A549 (cell line): ENCODE data around the gene PDIA3. TPM values are rescaled to one million over a fixed set of nuclear protein-coding genes. Genes with fewer than 3 reads are reported as not detected.

Source experiments
- ATAC-seq, 2 experiments: fragments of 200-7000 bp in 1 of 2; fragments of >200 bp in 1 of 2; cut with Nextera tagmentation in 1 of 2; cut with Tn5 transposase in 1 of 2; 3 replicates each; pipeline versions ENCODE4 v1.8.0 to v1.9.1; 2018 to 2020; ENCODE audit warnings: mild to moderate bottlenecking in 1 of 2, moderate library complexity in 1 of 2
- CTCF ChIA-PET: fragments of 300-600 bp; sonication (Branson Sonifier 250); formaldehyde crosslinking; extraction: SDS; loops from one replicate; lab custom pipeline; 2021; ENCODE audit warnings: antibody characterized with exemption, inconsistent platforms; lab: Yijun Ruan, JAX
- POLR2A ChIA-PET: fragments of 350-600 bp; formaldehyde crosslinking; extraction: SDS; loops from one replicate; lab custom pipeline; 2021; ENCODE audit warnings: antibody characterized with exemption, inconsistent platforms; lab: Yijun Ruan, JAX
- DNase-seq, 2 experiments: peaks; one replicate each; pipeline versions ENCODE4 v3.0.0 to v3.0.0-alpha.2; 2011 to 2016; ENCODE audit warnings: low read depth in 1 of 2, low spot score in 1 of 2
- FAIRE-seq: peaks from 2 replicates; lab custom pipeline; 2011; peaks lifted over from hg19 to GRCh38; lab: Jason Lieb, UNC
- H3K27ac ChIP-seq, 2 experiments: fragments of >200 bp; sonication (Bioruptor Twin); formaldehyde crosslinking; 3 replicates each; pipeline ENCODE4 v1.5.1; 2016 to 2017
- H3K4me1 ChIP-seq: fragments of >200 bp; sonication (Bioruptor Twin); formaldehyde crosslinking; 3 replicates; pipeline ENCODE4 v1.6.1; 2016
- H3K4me2 ChIP-seq: fragments of >200 bp; sonication (Bioruptor Twin); formaldehyde crosslinking; 3 replicates; pipeline ENCODE4 v1.6.1; 2016
- H3K4me3 ChIP-seq: fragments of >200 bp; sonication (Bioruptor Twin); formaldehyde crosslinking; 3 replicates; pipeline ENCODE4 v1.5.1; 2016
- H3K9me3 ChIP-seq: fragments of >200 bp; sonication (Bioruptor Twin); formaldehyde crosslinking; 3 replicates; pipeline ENCODE4 v1.6.1; 2016
- CEBPB ChIP-seq, 2 experiments: fragments of >200 bp in 1 of 2; sonication (Bioruptor Twin) in 1 of 2; formaldehyde crosslinking in 1 of 2; IDR thresholded peaks; 2 replicates each; pipeline ENCODE4 v1.6.1; 2012 to 2016
- CHD4 ChIP-seq: fragments of 200-600 bp; sonication (generic); IDR thresholded peaks from 2 replicates; pipeline ENCODE4 v1.6.1; 2016; ENCODE audit warnings: antibody characterized with exemption, mild to moderate bottlenecking, borderline replicate concordance
- EHF ChIP-seq: fragments of 250-450 bp; sonication (Bioruptor Pico); IDR thresholded peaks from 2 replicates; pipeline ENCODE4 v1.5.0; 2020; ENCODE audit warnings: mild to moderate bottlenecking
- FOXS1 ChIP-seq: fragments of 250-450 bp; sonication (Bioruptor Pico); IDR thresholded peaks from 2 replicates; pipeline ENCODE4 v1.5.0; 2020; ENCODE audit warnings: mild to moderate bottlenecking, moderate library complexity
- GATA3 ChIP-seq: IDR thresholded peaks from 2 replicates; pipeline ENCODE4 v1.6.1; 2012; ENCODE audit warnings: borderline replicate concordance
- HOXA7 ChIP-seq: fragments of 250-450 bp; sonication (Bioruptor Pico); IDR thresholded peaks from 2 replicates; pipeline ENCODE4 v1.5.0; 2020; ENCODE audit warnings: mild to moderate bottlenecking, moderate library complexity
- HOXB5 ChIP-seq: fragments of 250-450 bp; sonication (Bioruptor Pico); IDR thresholded peaks from 2 replicates; pipeline ENCODE4 v1.5.0; 2020; ENCODE audit warnings: mild to moderate bottlenecking, moderate library complexity
- KDM1A ChIP-seq: fragments of 200-600 bp; sonication (generic); IDR thresholded peaks from 2 replicates; pipeline ENCODE4 v1.6.1; 2016; ENCODE audit warnings: low read depth, mild to moderate bottlenecking
- KDM5A ChIP-seq: fragments of 200-600 bp; sonication (generic); IDR thresholded peaks from 2 replicates; pipeline ENCODE4 v1.6.1; 2016; ENCODE audit warnings: antibody characterized with exemption, mild to moderate bottlenecking
- MAZ ChIP-seq: fragments of 150-350 bp; IDR thresholded peaks from 2 replicates; pipeline ENCODE4 v1.6.1; 2014; ENCODE audit warnings: antibody characterized with exemption, low read depth, low read length, borderline replicate concordance
- NR3C1 ChIP-seq: fragments of >200 bp; sonication (Bioruptor Twin); formaldehyde crosslinking; IDR thresholded peaks from 3 replicates; pipeline ENCODE4 v1.6.1; 2017
- PHF8 ChIP-seq: fragments of 200-600 bp; sonication (generic); IDR thresholded peaks from 2 replicates; pipeline ENCODE4 v1.6.1; 2016; ENCODE audit warnings: low read depth, mild to moderate bottlenecking, antibody characterized with exemption, moderate library complexity, borderline replicate concordance
- RARB ChIP-seq: fragments of 250-450 bp; sonication (Bioruptor Pico); IDR thresholded peaks from 2 replicates; pipeline ENCODE4 v1.8.0; 2021; ENCODE audit warnings: mild to moderate bottlenecking, moderate library complexity
- SMC3 ChIP-seq: fragments of >200 bp; sonication (Bioruptor Twin); formaldehyde crosslinking; IDR thresholded peaks from 3 replicates; pipeline ENCODE4 v1.6.1; 2018; ENCODE audit warnings: inconsistent platforms
- ZC3H11A ChIP-seq: fragments of 450-650 bp; IDR thresholded peaks from 2 replicates; pipeline ENCODE4 v1.6.1; 2014; ENCODE audit warnings: antibody characterized with exemption, mild to moderate bottlenecking
- ZFP36 ChIP-seq: fragments of 450-650 bp; IDR thresholded peaks from 2 replicates; pipeline ENCODE4 v1.6.1; 2014; ENCODE audit warnings: borderline replicate concordance; ENCODE audit not compliant: partially characterized antibody
- ZNF302 ChIP-seq: fragments of 250-450 bp; sonication (Bioruptor Pico); IDR thresholded peaks from 2 replicates; pipeline ENCODE4 v1.9.0; 2021; ENCODE audit warnings: inconsistent platforms, mild to moderate bottlenecking, moderate library complexity
- ZSCAN20 ChIP-seq: fragments of 250-450 bp; sonication (Bioruptor Pico); IDR thresholded peaks from 2 replicates; pipeline ENCODE4 v1.8.0; 2022; ENCODE audit warnings: mild to moderate bottlenecking, moderate library complexity
- WGBS: methylation state at CpG from one replicate; pipeline ENCODE4 v1.1.6; 2017; ENCODE audit errors: missing lambda C conversion rate; 5-methylcytosine and 5-hydroxymethylcytosine counted together
- polyA plus RNA-seq, 4 experiments: library from polyadenylated mRNA; depleted of rRNA in 3 of 4; stranded (reverse); fragments of >200 nt; fragmentation: RNase III in 1 of 4; extraction: RNeasy Plus Mini Kit Qiagen cat#74134 plus additional on column Dnase treatment in 1 of 4; gene quantifications; 2 replicates in 3 of 4; 3 replicates in 1 of 4; pipeline ENCODE4 v1.2.3, GENCODE V29; 2011 to 2017
- TF ChIP-seq, protein P1 (sequence below): IDR thresholded peaks from 2 replicates; pipeline ENCODE4 v1.6.1; 2012; ENCODE audit warnings: low read depth, borderline replicate concordance
- TF ChIP-seq, protein P2 (sequence below): fragments of >200 bp; sonication (Bioruptor Twin); formaldehyde crosslinking; IDR thresholded peaks from 3 replicates; pipeline ENCODE4 v1.6.1; 2016
- TF ChIP-seq, protein P3 (sequence below): fragments of 150-350 bp; IDR thresholded peaks from 2 replicates; pipeline ENCODE4 v1.6.1; 2014; ENCODE audit warnings: low read depth, mild to moderate bottlenecking, low read length
- TF ChIP-seq, protein P4 (sequence below): fragments of 450-650 bp; IDR thresholded peaks from 2 replicates; pipeline ENCODE4 v1.6.1; 2014; ENCODE audit warnings: antibody characterized with exemption

PDIA3 gene
- polyA plus RNA-seq, 2 of the 4 experiments (the other 2 are of a cell fraction), result 208 to 257 TPM

DNA sequence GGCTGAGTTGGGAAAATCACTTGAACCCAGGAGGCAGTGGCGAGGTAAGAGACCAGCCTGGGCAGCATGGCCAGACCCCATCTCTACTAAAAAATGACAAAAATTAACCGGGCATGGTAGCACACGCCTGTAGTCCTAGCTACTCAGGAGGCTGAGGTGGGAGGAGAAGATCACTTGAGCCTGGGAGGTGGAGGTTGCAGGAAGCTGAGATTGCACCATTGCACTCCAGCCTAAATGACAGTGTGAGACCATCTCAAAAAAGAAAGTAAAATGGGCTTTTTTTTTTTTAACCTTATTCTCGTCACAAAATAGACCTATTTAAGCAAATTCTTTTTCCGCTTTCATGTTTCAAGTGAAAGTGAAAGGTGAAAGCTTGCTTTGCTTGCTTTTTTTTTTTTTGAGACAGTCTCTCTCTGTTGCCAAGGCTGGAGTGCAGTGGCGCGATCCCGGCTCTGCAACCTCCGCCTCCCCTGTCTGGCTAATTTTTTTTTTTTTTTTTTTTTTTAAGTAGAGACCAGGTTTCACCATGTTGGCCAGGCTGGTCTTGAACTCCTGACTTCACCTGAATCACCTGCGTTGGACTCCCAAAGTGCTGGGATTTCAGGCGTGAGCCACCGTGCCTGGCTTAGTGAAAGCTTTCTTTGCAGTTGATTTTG, 3.6 kb downstream of the PDIA3 start:
- DNase-seq, result no peak
- peaks cover 7% of the 10 kb centered on the region; the same call in 1 of the 3 replicates for H3K4me1 ChIP-seq
- WGBS, result 92% methylated on average over 12 of the region's 12 CpGs
- ATAC-seq, result no peak
- H3K4me3 ChIP-seq, result no peak overlapping the region
- no peak overlapping the region for H3K27ac ChIP-seq
- no peak for TF ChIP-seq EHF (CRISPR knock-in tag)
- no peak for TF ChIP-seq MAZ
- no peak for TF ChIP-seq ZC3H11A
- no peak for TF ChIP-seq ZNF302 (CRISPR knock-in tag)
- TF ChIP-seq PHF8, result no peak
- TF ChIP-seq, all 56 proteins: peak for 0
- FAIRE-seq, result no peak
- H3K4me2 ChIP-seq, result no peak overlapping the region
- ChIA-PET POLR2A (no interaction called here), CTCF (interaction anchor here (1.1 to 1.9 kb wide), 3 partner anchors 20 to 27 kb away, joined by 3 to 7 read pairs (median 6); partner anchors contain the start of gene ELL3)
- no peaks in the 10 kb centered on the region for H3K9me3 ChIP-seq

DNA sequence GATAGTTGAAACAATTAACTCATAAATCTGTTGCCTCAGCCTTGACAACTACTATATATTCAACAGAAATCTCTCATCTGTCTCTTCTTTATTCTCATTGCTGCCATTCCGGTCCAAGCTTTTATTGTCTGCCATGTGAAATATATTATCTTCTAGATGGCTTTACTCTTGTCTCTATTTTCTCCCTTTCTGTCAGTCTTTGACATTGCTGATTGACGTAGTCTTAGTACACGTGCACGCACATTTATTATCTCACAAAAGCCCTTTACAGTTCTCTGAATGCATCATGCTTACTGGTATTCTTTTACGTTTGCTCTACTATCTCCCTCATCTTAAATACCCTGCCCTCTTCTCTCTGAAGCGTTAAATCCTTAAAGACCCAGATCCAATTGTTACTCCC, 5.6 kb downstream of the PDIA3 start:
- Histone ChIP-seq H3K27ac (no peak overlapping the region), H3K4me1 (peaks cover 7% of the 10 kb centered on the region; the same call in 1 of the 3 replicates), H3K9me3 (no peaks in the 10 kb centered on the region), H3K4me3 (no peak overlapping the region), H3K4me2 (no peak overlapping the region)
- 88% methylated on average over 6 of the region's 6 CpGs for WGBS
- POLR2A ChIA-PET, result no interaction called here
- FAIRE-seq, result no peak
- TF ChIP-seq, protein P1, sequence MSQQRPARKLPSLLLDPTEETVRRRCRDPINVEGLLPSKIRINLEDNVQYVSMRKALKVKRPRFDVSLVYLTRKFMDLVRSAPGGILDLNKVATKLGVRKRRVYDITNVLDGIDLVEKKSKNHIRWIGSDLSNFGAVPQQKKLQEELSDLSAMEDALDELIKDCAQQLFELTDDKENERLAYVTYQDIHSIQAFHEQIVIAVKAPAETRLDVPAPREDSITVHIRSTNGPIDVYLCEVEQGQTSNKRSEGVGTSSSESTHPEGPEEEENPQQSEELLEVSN, result no peak
- no peak for TF ChIP-seq HOXB5 (CRISPR knock-in tag)
- no peak for TF ChIP-seq ZNF302 (CRISPR knock-in tag)
- no peak for TF ChIP-seq CEBPB (IDR thresholded peaks at IDR 0.05)
- CTCF ChIA-PET, result no interaction called here
- ATAC-seq, result no peak
- no peak for DNase-seq

DNA sequence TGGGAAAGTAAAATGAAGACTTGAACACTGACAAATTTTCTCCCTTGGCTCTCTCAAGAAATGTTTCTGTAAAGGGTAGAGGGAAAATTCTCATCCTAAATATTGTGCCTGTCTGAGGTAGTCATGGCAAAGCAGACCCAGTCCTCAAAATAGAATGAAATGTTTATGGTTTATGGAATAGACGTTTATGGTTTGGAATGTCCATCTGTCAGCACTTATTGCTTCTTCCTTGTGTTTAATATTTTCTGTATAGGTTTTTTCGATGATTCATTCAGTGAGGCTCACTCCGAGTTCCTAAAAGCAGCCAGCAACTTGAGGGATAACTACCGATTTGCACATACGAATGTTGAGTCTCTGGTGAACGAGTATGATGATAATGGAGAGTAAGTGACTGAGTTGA, 16.6 kb downstream of the PDIA3 start:
- ChIA-PET POLR2A (no interaction called here), CTCF (no interaction called here)
- no peak overlapping the region for H3K4me2 ChIP-seq
- H3K4me3 ChIP-seq, result no peak overlapping the region
- no peak for TF ChIP-seq KDM5A
- no peak for TF ChIP-seq HOXA7 (CRISPR knock-in tag)
- no peak for TF ChIP-seq SMC3
- TF ChIP-seq ZC3H11A, result no peak
- TF ChIP-seq, protein P1, result no peak
- TF ChIP-seq, protein P2, sequence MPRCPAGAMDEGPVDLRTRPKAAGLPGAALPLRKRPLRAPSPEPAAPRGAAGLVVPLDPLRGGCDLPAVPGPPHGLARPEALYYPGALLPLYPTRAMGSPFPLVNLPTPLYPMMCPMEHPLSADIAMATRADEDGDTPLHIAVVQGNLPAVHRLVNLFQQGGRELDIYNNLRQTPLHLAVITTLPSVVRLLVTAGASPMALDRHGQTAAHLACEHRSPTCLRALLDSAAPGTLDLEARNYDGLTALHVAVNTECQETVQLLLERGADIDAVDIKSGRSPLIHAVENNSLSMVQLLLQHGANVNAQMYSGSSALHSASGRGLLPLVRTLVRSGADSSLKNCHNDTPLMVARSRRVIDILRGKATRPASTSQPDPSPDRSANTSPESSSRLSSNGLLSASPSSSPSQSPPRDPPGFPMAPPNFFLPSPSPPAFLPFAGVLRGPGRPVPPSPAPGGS, result no peak
- TF ChIP-seq CEBPB (IDR thresholded peaks at IDR 0.05), result no peak
- TF ChIP-seq, protein P3, sequence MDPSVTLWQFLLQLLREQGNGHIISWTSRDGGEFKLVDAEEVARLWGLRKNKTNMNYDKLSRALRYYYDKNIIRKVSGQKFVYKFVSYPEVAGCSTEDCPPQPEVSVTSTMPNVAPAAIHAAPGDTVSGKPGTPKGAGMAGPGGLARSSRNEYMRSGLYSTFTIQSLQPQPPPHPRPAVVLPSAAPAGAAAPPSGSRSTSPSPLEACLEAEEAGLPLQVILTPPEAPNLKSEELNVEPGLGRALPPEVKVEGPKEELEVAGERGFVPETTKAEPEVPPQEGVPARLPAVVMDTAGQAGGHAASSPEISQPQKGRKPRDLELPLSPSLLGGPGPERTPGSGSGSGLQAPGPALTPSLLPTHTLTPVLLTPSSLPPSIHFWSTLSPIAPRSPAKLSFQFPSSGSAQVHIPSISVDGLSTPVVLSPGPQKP, result no peak
- TF ChIP-seq KDM1A, result no peak
- no peak for TF ChIP-seq FOXS1 (CRISPR knock-in tag)
- no peak for TF ChIP-seq ZFP36
- TF ChIP-seq CHD4, result no peak
- no peak for TF ChIP-seq RARB
- TF ChIP-seq, protein P4, sequence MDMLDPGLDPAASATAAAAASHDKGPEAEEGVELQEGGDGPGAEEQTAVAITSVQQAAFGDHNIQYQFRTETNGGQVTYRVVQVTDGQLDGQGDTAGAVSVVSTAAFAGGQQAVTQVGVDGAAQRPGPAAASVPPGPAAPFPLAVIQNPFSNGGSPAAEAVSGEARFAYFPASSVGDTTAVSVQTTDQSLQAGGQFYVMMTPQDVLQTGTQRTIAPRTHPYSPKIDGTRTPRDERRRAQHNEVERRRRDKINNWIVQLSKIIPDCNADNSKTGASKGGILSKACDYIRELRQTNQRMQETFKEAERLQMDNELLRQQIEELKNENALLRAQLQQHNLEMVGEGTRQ, result no peak
- no peak for TF ChIP-seq PHF8
- TF ChIP-seq ZSCAN20, result no peak
- TF ChIP-seq GATA3, result no peak
- TF ChIP-seq MAZ, result no peak
- TF ChIP-seq NR3C1, result no peak
- WGBS, result 90% methylated on average over 6 of the region's 6 CpGs
- ATAC-seq, result no peak
- no peaks in the 10 kb centered on the region for H3K4me1 ChIP-seq
- no peak overlapping the region for H3K27ac ChIP-seq
- H3K9me3 ChIP-seq, result no peaks in the 10 kb centered on the region
- FAIRE-seq, result no peak
- DNase-seq, result no peak
